NT2/D1 (cell line): ENCODE data around the gene RNU7-1.
A peak's percentile ranks its signal among the peaks of the same experiment; 100 is the strongest.

Experiments
- DNase-seq: peaks from one replicate; pipeline ENCODE4 v3.0.0-alpha.2; 2011; ENCODE audit warnings: low read depth, low spot score
- H3K27me3 ChIP-seq: 2 replicates; pipeline ENCODE4 v1.6.0; 2011; ENCODE audit warnings: mild to moderate bottlenecking; ENCODE audit not compliant: insufficient read length, insufficient read depth
- H3K36me3 ChIP-seq: 2 replicates; pipeline ENCODE4 v1.6.1; 2011; ENCODE audit warnings: mild to moderate bottlenecking, low read length, mixed read lengths; ENCODE audit not compliant: insufficient read depth, insufficient read length
- H3K4me1 ChIP-seq: 2 replicates; pipeline ENCODE4 v1.5.1; 2011; ENCODE audit not compliant: insufficient read depth, insufficient read length
- H3K4me3 ChIP-seq: 2 replicates; pipeline ENCODE4 v1.5.1; 2011; ENCODE audit warnings: low read depth; ENCODE audit not compliant: insufficient read length
- H3K9ac ChIP-seq: 2 replicates; pipeline ENCODE4 v1.6.0; 2011; ENCODE audit warnings: low read depth; ENCODE audit not compliant: insufficient read length
- H3K9me3 ChIP-seq: 2 replicates; pipeline ENCODE4 v1.5.1; 2011; ENCODE audit warnings: mild to moderate bottlenecking, low read length; ENCODE audit not compliant: insufficient read depth
- SUZ12 ChIP-seq: IDR thresholded peaks from 2 replicates; pipeline ENCODE4 v1.6.1; 2011; ENCODE audit not compliant: insufficient read length, insufficient read depth; ENCODE audit errors: extremely low read depth
- YY1 ChIP-seq: IDR thresholded peaks from 2 replicates; pipeline ENCODE4 v1.6.1; 2011; ENCODE audit not compliant: insufficient read length, insufficient read depth
- ZNF274 ChIP-seq: IDR thresholded peaks from 2 replicates; pipeline ENCODE4 v1.6.1; 2011; ENCODE audit warnings: mild to moderate bottlenecking, low read depth, low read length

The RNU7-1 gene

GRCh38 chr12:6957741-6958608 is 14.4 kb downstream of the RNU7-1 start:
- no peak for TF ChIP-seq ZNF274
- TF ChIP-seq YY1, result no peak
- TF ChIP-seq SUZ12, result no peak
- DNase-seq, result no peak
- Histone ChIP-seq H3K9ac (peak overlapping the region; percentile 42), H3K4me1 (peaks cover 44% of the 10 kb centered on the region), H3K4me3 (no peak overlapping the region), H3K36me3 (peaks cover 8% of the 10 kb centered on the region), H3K9me3 (no peaks in the 10 kb centered on the region), H3K27me3 (no peaks in the 10 kb centered on the region)

GRCh38 chr12:6958609-6959057 is 15.0 kb downstream of the RNU7-1 start:
- H3K9ac ChIP-seq, result peak overlapping the region; percentile 1
- no peaks in the 10 kb centered on the region for H3K9me3 ChIP-seq
- peaks cover 8% of the 10 kb centered on the region for H3K36me3 ChIP-seq
- no peak for DNase-seq
- peaks cover 42% of the 10 kb centered on the region for H3K4me1 ChIP-seq
- H3K27me3 ChIP-seq, result no peaks in the 10 kb centered on the region
- TF ChIP-seq YY1 (no peak), ZNF274 (no peak), SUZ12 (no peak)
- H3K4me3 ChIP-seq, result no peak overlapping the region

- no peaks in the 10 kb centered on the region for H3K27me3 ChIP-seq
- no peak for DNase-seq
- peak overlapping the region; percentile 7 for H3K9ac ChIP-seq
- H3K4me3 ChIP-seq, result no peak overlapping the region
- peaks cover 14% of the 10 kb centered on the region for H3K36me3 ChIP-seq
- TF ChIP-seq SUZ12 (no peak), YY1 (no peak), ZNF274 (no peak)
- peaks cover 46% of the 10 kb centered on the region for H3K4me1 ChIP-seq
- no peaks in the 10 kb centered on the region for H3K9me3 ChIP-seq
Measured at GRCh38 chr12:6959058-6959804, 15.6 kb downstream of the RNU7-1 start.

- Histone ChIP-seq H3K4me3 (no peak overlapping the region), H3K36me3 (peaks cover 21% of the 10 kb centered on the region), H3K9me3 (no peaks in the 10 kb centered on the region), H3K27me3 (no peaks in the 10 kb centered on the region), H3K4me1 (peaks cover 52% of the 10 kb centered on the region), H3K9ac (peak overlapping the region; percentile 86)
- DNase-seq, result no peak
- no peak for TF ChIP-seq SUZ12
- TF ChIP-seq ZNF274, result no peak
- TF ChIP-seq YY1, result no peak
Measured at GRCh38 chr12:6959805-6960592, 16.4 kb downstream of the RNU7-1 start.

- Histone ChIP-seq H3K4me3 (peak overlapping the region; percentile 47), H3K9me3 (no peaks in the 10 kb centered on the region), H3K36me3 (peaks cover 29% of the 10 kb centered on the region), H3K27me3 (no peaks in the 10 kb centered on the region), H3K9ac (peak overlapping the region; percentile 86), H3K4me1 (peaks cover 59% of the 10 kb centered on the region)
- no peak for TF ChIP-seq ZNF274
- TF ChIP-seq YY1, result no peak
- no peak for DNase-seq
Measured at GRCh38 chr12:6960593-6961277, 17.1 kb downstream of the RNU7-1 start.

GRCh38 chr12:6961278-6961694 is 17.7 kb downstream of the RNU7-1 start:
- no peaks in the 10 kb centered on the region for H3K27me3 ChIP-seq
- no peaks in the 10 kb centered on the region for H3K9me3 ChIP-seq
- H3K9ac ChIP-seq, result peak overlapping the region; percentile 86
- TF ChIP-seq SUZ12, result no peak
- TF ChIP-seq ZNF274, result no peak
- TF ChIP-seq YY1, result no peak
- no peak for DNase-seq
- H3K36me3 ChIP-seq, result peaks cover 32% of the 10 kb centered on the region
- H3K4me3 ChIP-seq, result peak overlapping the region; percentile 47
- peaks cover 60% of the 10 kb centered on the region for H3K4me1 ChIP-seq
